Uterus (tissue), 4 donors: ENCODE data around the gene TMED10. TPM values are rescaled to one million over a fixed set of nuclear protein-coding genes. Genes with fewer than 3 reads are reported as not detected.

Experiments
- DNase-seq, 2 donors: peaks; one replicate each; pipeline ENCODE4 v3.0.0-alpha.2; 2019 to 2020
- H3K27ac ChIP-seq, 2 donors: fragments of 200-600 bp; sonication (generic); 1 replicate in 1 of 2; 2 replicates in 1 of 2; pipeline ENCODE4 v1.5.1; 2016 to 2018
- H3K27me3 ChIP-seq, 2 donors: fragments of 200-600 bp; sonication (generic); one replicate each; pipeline ENCODE4 v1.5.1; 2018 to 2019; ENCODE audit warnings: control low read depth in 1 of 2
- H3K36me3 ChIP-seq, 2 donors: fragments of 200-600 bp; sonication (generic); one replicate each; pipeline ENCODE4 v1.5.1; 2019; ENCODE audit warnings: control low read depth in 1 of 2
- H3K4me1 ChIP-seq, 2 donors: fragments of 200-600 bp; sonication (generic); one replicate each; pipeline ENCODE4 v1.5.1; 2018 to 2019; ENCODE audit warnings: control low read depth in 1 of 2
- H3K4me3 ChIP-seq, 2 donors: fragments of 200-600 bp; sonication (generic); 1 replicate in 1 of 2; 2 replicates in 1 of 2; pipeline ENCODE4 v1.5.1; 2018 to 2019; ENCODE audit warnings: mild to moderate bottlenecking in 1 of 2
- H3K9me3 ChIP-seq, 2 donors: fragments of 200-600 bp; sonication (generic); one replicate each; pipeline ENCODE4 v1.5.1; 2019; ENCODE audit warnings: control low read depth in 1 of 2
- CTCF ChIP-seq, 4 experiments: fragments of 200-600 bp in 2 of 4; fragments of 450-650 bp in 2 of 4; sonication (generic) in 2 of 4; IDR thresholded peaks; one replicate each; pipeline ENCODE4 v1.5.1; 2016 to 2019; ENCODE audit warnings: antibody characterized with exemption in 4 of 4, mild to moderate bottlenecking in 2 of 4, moderate library complexity in 1 of 4
- POLR2A ChIP-seq, 2 donors: fragments of 450-650 bp; IDR thresholded peaks; one replicate each; pipeline ENCODE4 v1.6.1; 2016; ENCODE audit warnings: antibody characterized with exemption in 2 of 2, mild to moderate bottlenecking in 1 of 2, moderate library complexity in 1 of 2
- intact Hi-C: fragments of 100-400 bp; cut with DNase I; formaldehyde crosslinking; loops from one replicate; pipeline ENCODE4 v1.15.1; 2023; ENCODE audit warnings: low total_unique reads
- small RNA-seq: library from RNA; depleted of rRNA; stranded (forward); fragments of <200 nt; gene quantifications from one replicate; pipeline ENCODE3, GENCODE V24; 2016
- total RNA-seq, 4 donors: library from RNA; depleted of rRNA in 3 of 4; stranded (reverse); fragments of >200 nt in 3 of 4; gene quantifications; one replicate each; pipeline versions ENCODE4 v1.1.0 to v1.2.4, GENCODE V29; 2014 to 2023
- donor health status: DM: yes; HTN: yes; CAD: no.

TMED10 gene
- total RNA-seq, 4 donors from 2014 or later = 206 to 389 (median 287) TPM

- no peaks in the 10 kb centered on the region for H3K36me3 ChIP-seq
- H3K9me3 ChIP-seq = no peaks in the 10 kb centered on the region
- intact Hi-C loops = no loop called here
- TF ChIP-seq CTCF (IDR thresholded peaks at IDR 0.05) (no peak), POLR2A (IDR thresholded peaks at IDR 0.05) (no peak)
- no peak overlapping the region for H3K4me3 ChIP-seq
- no peak overlapping the region for H3K27ac ChIP-seq
- DNase-seq = no peak
- H3K4me1 ChIP-seq = no peaks in the 10 kb centered on the region
- H3K27me3 ChIP-seq = no peaks in the 10 kb centered on the region
Observed at GRCh38 chr14:75083271-75083670, 93.1 kb downstream of the TMED10 start.

- no peak for TF ChIP-seq POLR2A (IDR thresholded peaks at IDR 0.05)
- no peak for TF ChIP-seq CTCF (IDR thresholded peaks at IDR 0.05)
- Histone ChIP-seq H3K4me3 (no peak overlapping the region), H3K4me1 (no peaks in the 10 kb centered on the region), H3K9me3 (no peaks in the 10 kb centered on the region), H3K36me3 (no peaks in the 10 kb centered on the region), H3K27ac (peak overlapping the region; percentile 16 to 30), H3K27me3 (no peaks in the 10 kb centered on the region)
- no peak for DNase-seq
- intact Hi-C loops = no loop called here
Observed at GRCh38 chr14:75081660-75082229, 94.7 kb downstream of the TMED10 start.

Small RNA genes within 50 kb of the gene (small RNA-seq; reads per million reads assigned to genes)
- gene HIF1AP1 (not detected), gene RNU4ATAC14P (not detected)

Other genes with a start within 250 kb of the TMED10 start
- gene PGF, start 221.0 kb downstream of the TMED10 start, total RNA-seq = 10 to 100 TPM in 2 of 4 donors, 1 to 10 TPM in 2; 2.7 to 32.4 (median 15.4) TPM
- gene EIF2B2, start 173.7 kb downstream of the TMED10 start, total RNA-seq = 10 to 100 TPM; 27.3 to 41.9 (median 35.5) TPM
- 10 to 100 TPM; 16.4 to 83.4 (median 50.1) TPM for gene MLH3, start 125.1 kb downstream of the TMED10 start, total RNA-seq
- gene ACYP1, start 112.6 kb downstream of the TMED10 start, total RNA-seq = 10 to 100 TPM; 11.8 to 30.6 (median 21.4) TPM
- 1 to 10 TPM in 2 of 4 donors, under 1 TPM in 1, not detected in 1; 0.26 to 4.7 (median 2.4) TPM for gene ZC2HC1C, start 107.0 kb downstream of the TMED10 start, total RNA-seq
- 100 to 1,000 TPM in 1 of 4 donors, 10 to 100 TPM in 3; 51.2 to 115 (median 71.4) TPM for gene NEK9, start 49.6 kb downstream of the TMED10 start, total RNA-seq
- 1,000 to 10,000 TPM in 1 of 4 donors, 100 to 1,000 TPM in 2, 10 to 100 TPM in 1; 29.2 to 1,111 (median 137) TPM for gene FOS, start 102.2 kb upstream of the TMED10 start, total RNA-seq